Measurements from ENCODE around the gene RMP24.
"Not testable (repeated sequence)": the region's sequence is repeated elsewhere in the genome, so short reads cannot be mapped to it uniquely, and the experiment has no call there.

RMP24 gene

DNA sequence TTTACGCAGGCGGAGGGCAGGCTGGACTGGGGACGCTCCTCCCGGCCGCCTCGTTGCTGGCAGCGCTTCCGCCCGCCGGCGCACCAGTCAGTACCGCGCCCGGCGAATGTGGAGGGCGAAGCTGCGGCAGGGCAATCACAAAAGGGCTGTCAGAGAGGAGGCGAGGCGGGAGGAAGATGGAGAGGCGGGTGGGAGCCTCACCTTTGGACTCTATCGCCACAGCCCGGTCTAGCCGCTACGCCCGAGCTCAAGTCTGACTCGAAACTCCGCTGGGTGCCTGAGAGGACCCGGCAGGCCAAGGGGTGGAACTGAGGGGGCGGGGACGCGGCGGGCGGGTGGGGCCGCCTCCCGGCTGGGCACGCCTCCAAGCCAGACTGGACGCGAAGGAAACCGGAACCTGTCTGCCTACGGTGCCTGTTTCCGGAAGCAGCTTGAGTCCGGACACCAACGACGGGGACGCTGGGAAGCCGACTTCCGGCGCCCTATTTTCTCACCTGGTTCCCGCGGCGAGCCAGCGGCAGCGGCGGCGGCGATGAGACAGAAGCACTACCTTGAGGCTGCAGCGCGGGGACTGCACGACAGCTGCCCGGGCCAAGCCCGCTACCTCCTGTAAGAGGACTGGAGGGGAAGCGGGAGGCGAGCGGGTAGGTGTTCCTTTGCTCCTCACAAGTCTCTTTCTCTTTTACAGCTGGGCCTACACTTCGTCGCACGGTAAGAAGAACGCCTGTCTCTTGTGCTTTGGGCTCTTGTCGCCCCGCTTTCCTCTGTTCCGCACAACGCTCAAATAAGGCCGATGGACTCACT lies at the start of gene RMP24:
Gene RMP24 (plus strand): TSS at position 483 of the 804 bp plus-strand sequence.
- peak; percentile 86 for DNase-seq

DNA sequence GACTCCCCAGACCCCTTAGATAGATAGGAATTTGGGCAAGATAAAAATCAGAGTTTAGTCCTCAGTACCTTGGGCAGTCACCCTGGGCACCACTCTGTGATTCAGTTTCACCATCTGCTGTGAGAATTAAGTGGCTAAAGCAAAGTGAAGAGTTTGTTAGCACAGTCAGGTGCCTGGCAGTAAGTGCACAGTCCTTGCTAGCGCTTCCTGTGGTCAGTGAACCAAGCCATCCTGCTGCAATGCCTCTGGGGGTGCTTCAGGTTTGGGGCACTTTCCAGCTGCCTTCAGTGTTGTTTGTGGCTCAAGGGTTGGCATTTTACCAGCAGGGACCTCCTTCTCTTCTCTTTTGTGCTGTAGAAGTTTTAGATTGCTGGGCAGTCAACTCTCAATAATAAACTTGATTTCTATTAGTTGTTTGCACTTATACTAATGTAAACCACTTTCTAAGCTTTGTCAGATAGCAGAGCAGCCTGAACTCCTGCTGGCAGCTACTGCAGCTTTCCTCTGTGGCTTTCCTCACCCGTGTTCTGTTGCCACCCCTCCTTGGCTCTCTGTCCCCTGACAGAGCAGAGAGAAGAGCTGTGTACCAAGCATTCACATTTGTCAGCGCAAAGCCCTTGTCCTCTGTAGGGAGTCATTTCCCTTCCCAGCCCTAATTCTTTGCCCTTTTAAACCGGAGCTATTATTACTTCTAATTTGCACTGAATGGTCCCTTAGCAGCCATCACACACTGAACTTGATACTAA lies 48.4 kb upstream of the RMP24 start:
- no peak for DNase-seq

DNA sequence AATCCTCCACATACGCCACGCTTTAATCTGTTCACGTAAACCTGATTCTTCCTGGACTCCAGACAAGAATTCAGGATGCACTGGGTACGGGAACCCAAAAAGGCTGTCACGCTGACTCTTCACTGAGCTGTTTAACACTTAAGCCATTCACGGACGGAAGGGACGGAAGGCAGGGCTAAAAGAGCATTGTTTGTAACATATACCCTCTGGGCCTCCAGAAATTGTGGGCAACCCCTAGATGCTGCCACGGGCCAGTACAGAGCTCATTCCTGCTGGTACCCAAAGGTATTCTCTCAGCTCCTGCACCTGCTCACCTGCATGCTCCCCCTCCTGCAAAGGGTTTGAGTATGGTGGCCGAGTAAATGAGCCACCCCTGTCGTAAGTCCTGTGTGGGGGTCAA lies 45.6 kb upstream of the RMP24 start:
- DNase-seq: no peak

DNA sequence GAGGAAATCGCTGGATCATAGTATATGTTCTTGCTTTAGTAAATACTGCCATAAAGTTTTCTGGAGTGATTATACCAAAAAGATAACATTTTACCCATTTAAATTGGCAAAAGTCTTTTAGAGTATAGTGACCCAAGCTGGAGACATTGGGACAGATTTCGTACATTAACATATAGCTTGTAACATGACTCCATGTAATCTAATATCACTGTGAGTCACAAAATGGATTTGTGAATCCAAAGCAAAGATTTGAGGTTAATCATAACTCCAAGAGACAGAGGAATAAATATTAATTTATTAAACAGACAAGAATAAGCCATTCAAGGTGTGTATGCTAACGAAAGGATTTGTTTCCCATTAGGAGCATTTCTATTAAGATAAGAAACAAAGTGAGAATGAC lies 45.0 kb upstream of the RMP24 start:
- DNase-seq: no peak

DNA sequence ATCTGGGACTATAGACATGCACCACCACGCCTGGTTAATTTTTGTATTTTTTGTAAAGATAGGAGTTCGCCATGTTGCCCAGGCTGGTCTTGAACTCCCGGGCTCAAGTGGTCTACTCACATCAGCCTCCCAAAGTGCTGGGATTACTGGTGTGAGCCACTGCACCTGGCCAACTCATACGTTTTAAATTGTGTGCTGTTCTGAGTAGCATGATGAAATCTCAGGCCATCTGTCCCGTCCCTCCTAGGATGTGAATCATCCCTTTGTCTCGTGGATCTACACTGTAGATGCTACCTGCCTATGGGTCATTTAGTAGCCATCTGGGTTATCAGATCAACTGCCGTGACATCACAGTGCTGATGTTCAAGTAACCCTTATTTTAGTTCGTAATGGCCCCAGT lies 38.5 kb upstream of the RMP24 start:
- no peak for DNase-seq

DNA sequence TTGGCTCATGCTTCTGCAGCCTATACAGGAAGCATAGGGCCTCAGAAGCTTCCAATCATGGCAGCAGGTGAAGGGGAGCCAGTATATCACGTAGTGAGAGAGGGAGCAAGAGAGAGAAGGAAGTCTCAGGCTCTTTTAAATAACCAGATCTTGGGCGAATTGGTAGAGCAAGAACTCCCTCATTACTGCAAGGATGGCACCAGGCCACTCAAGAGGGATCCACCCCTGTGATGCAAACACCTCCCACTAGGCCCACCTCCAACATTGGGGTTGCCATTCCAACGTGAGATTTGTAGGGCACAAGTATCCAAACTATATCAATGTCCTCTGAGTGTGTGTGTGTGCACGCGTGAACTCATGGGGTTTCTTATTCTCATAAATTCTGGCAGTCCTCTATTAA lies 37.6 kb upstream of the RMP24 start:
- no peak for DNase-seq

DNA sequence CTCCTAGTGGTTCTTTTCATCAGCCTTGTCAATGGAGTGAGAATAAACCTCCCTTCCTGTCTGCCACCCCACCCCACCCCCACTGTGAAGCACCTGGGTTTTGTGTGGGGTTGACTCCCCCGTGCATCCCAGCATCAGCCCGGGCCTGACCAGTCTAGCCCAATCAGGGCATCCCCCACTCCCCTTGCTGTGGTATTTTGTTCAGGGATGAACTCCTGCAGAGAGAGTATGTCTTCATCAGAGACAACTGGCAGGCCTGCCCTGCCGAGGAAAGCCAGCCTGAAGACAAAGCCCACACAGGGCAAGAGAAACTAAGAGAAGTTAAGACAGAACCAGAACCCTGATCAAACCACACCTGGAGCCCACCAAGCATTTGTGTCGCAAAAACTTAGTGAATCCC lies 36.7 kb upstream of the RMP24 start:
- DNase-seq: no peak

DNA sequence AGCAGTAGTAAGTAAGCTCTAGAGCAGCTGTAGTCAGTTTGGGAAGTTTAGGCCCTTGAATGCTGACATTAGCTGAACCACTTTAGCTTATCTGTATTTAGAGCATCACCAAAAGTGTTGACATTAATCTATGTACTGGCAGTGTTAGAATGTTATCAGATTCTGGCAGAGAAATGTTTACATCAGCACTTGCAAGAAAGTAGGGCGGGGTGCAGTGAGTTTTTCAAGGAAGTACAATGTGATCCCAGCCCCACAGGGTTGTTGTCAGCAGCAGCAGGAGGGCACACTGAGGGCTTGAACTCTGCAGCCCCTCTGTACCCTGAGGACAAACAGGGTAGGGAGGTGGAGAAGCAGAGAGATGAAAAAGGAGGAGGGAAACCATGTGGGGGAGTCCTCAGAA lies 35.5 kb upstream of the RMP24 start:
- DNase-seq: no peak

DNA sequence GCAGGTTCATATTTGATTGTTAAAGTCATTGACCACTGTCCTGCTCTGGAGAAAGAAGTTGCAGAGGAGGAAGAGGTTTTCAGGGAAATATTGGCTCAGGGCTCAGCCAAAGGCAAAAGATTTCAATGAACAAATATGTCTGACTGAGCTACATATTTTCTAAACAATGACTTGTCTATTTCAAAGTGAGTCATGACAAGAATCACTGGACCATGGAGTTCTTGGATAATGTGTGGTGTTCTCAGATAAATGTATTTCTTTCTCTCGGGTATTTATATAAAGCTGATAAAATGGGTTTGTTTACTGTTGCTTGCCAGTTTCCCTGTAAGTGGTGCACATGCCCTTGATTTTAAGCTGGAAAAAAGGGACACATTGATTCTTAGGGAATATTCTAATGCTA lies 34.3 kb upstream of the RMP24 start:
- DNase-seq: no peak

DNA sequence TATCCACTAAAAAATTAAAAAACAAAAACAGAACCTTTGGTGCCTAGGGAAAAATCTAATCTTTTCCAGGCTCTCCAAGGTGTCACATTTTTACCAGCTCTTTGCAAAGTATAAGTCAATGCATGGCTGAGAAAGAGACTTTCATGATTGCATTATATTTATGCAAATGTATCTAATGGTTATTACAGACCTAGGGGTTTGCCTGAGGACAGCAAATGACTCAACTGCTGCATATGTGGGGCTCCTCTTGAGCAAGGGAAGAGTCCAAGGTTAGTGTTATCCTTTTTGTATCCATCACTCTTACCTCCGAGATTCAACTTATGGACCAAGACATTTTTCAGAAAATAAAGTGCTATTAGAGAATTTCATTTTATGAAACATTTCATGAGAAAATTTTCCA lies 33.9 kb upstream of the RMP24 start:
- DNase-seq: no peak

DNA sequence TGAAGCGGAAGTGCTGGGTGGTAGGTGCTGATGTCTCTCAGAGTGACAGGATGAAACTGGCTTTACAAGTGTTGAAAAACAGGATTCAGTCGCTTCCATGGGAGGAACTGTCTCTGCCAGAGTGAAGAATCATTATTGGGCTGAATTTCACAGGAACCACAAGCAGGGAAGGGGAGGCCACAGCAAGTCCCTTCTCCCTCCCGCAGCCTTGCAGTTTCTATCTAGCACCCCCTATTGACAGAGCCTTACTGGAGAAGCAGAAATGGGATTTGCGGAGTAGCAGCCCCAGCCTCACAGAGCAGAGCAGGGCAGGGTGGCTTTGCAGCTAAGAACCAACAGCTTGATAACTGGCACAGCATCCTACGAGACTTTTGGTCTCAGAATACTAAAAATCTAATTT lies 33.3 kb upstream of the RMP24 start:
- DNase-seq: no peak

DNA sequence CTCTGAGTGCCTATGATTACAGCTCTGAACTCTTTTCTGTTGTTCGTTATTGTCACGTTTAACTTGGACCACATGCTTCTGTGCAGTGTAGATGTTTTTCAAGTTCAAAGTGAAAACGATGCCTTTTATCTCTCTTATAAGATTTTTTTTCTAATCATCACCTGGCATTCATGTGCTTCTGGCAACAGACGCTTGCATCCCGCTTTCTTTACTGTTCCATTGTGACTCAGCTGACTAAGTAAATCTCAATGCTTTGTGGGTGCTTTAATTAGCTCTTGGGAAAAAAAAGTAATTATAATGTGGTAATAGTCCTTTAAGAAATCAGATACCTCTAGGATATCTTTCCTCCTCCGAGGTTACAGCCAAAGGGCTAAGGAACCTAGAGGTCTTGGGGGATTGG lies 31.2 kb upstream of the RMP24 start:
- no peak for DNase-seq

DNA sequence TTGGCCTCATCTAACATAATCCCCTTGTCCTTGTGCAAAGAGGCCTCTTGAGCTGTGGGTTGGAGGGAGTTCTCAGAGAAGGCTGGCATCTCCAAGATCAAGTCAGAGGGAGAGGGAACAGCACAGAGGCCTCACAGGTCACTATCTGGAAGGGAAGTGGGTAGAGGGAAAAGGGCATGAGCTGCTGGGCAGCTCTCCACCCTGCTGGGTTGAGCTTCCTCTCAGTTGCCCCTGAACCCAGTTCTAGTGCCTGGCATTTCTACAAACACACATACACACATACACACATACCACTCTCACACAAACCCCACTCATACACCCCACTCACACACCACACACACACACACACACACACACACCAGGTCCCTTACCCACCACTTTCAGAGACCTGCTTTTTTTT lies 30.3 kb upstream of the RMP24 start:
- DNase-seq: no peak

DNA sequence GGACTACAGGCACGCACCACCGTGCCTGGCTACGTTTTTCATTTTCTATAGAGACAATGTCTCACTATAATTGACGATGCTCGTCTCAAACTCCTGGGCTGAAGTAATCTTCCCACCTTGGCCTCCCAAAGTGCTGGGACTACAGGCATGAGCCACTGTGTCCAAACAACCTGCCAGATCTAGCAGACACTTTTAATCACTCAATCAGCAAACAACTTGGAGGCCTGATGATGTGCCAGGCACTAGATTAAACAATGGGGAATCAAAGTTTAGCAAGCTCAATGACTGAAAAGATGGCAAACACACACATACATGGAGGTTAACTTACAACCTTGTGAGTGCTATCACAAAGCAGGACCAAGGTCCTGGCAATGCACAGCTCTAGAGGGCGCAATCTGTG lies 29.8 kb upstream of the RMP24 start:
- no peak for DNase-seq

DNA sequence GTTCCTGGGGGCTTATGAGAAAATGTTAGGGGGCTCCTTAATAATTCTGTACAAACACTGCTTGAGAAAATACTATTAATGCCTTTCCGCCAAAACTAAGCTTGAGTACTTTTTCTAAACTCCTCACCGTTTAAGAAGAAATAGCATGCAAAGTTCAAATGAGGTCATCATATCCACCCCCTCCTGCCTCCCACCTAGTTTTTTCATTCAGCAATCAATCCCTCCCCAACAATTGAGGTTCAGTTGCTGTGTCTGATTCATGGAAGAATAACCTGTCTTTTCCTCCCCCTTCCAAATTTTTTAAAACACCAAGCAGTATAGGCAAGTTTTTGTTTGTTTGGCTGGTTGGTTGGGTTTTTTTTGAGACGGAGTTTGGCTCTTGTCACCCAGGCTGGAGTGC lies 24.4 kb upstream of the RMP24 start:
- no peak for DNase-seq

DNA sequence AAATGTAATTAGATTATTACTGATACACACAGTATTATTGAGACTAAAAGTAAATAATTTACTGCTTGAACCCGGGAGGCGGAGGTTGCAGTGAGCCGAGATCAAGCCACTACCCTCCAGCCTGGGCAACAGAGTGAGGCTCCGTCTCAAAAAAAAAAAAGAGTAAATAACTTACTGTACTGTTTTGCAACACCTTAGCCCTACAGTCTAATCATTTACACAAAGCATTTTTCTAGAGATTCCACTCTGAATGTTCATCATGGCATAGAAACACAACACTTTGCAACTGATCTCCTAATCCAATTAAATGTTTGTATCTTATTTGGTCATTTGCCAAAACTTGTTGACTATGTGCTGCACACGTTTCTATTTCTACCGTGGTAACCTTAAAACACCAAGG lies 23.4 kb upstream of the RMP24 start:
- DNase-seq: no peak

DNA sequence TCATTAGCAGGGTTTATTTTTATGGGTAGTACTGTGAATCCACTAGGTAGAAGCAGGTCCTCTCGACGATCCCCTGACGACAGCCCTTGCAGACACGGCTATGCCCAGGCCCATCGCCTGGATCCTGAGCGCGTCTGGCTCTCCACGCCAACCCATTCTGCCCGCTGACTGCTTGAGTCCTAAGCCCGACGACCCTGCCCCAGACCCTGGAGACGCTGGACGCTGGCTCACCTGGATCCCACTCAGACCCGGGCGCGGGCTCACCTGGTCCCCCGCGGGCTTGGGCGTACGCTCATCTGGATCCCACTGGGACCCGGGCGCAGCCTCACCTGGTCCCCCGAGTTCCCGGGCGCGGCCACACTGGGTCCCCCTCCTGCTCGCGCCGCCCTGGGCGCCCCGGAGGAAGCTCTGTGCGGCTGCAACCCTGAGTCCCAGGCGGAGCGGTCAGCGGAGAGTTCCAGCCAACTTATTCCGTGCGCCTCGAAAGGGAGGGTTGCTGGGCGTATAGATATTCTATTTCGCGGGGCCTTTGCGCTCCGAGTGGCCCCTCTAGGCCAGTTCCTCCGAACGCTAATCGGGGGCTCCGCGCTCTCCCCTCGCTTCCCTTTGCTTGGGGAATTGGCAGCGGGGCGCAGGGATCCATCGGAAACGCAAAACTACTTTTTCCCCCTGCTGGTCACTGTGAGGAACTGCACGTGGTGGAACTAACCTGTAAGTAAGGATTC lies 22.4 kb upstream of the RMP24 start:
- peak; percentile 69 for DNase-seq

DNA sequence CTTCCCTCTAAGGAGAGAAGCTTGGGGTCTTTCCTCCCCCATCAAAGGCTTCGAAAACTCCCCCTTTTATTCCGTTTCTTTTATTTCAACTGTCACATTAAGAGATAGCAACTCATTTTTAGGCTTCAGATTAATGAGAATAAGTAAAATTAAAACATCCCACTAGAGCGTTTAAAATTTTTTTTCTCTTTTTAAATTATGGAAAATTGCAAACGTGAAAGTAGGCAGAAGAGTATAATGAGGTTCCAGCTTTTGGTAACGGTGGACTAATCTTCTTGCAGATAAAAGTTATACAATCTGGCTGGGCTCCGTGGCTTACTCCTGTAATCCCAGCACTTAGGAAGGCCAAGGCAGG lies 21.9 kb upstream of the RMP24 start:
- DNase-seq: no peak

DNA sequence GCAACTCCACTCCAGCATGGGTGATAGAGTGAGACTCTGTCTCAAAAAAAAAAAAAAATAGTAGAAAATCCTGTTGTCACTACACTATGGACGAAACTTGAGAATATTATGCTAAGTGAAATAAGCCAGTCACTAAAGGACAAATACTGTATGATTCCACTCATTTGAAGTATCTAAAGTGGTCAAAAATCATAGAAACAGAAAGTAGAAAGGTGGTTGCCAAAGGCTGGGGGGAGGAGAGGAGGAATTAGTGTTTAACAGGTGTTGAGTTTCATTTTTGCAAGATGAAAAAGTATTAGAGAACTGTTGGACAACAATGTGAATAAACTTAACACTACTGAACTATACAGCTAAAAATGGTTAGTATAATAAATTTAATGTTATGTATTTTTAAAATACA lies 18.8 kb upstream of the RMP24 start:
- no peak for DNase-seq

DNA sequence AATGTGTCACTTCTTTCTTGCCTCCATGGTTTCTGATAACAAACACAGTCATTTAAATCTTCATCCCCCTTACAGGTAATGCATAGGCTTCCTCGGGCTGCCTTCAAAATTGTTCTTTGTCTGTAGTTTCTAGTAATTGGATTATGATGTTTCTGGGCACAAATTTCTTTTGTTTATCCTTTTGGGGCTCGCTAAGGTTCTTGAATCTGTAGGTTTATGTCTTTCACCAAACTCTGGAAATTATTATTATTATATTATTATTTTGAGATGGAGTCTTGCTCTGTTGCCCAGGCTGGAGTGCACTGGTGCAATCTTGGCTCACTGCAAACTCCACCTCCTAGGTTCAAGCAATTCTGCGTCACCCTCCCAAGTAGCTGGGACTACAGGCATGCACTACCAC lies 16.3 kb upstream of the RMP24 start:
- DNase-seq: no peak

DNA sequence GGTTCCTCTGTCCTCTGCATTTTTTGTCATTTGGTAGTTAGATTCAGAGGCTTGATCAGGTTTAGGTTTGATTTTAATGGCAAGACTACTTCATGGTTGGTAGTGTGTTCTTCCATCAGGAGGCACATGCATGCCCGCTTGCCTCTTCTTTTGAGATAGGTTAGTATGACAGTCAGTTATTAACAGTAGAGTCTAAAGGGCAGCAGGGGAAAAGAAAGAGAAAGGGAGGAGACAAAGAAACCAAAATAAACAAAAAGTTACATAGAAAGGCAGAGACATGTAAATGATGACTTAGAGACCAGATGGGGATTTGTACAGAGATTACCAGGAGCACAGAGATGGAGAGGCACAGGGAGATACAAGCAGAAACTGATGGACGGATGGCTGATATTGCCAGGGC lies 10.2 kb upstream of the RMP24 start:
- DNase-seq: no peak

DNA sequence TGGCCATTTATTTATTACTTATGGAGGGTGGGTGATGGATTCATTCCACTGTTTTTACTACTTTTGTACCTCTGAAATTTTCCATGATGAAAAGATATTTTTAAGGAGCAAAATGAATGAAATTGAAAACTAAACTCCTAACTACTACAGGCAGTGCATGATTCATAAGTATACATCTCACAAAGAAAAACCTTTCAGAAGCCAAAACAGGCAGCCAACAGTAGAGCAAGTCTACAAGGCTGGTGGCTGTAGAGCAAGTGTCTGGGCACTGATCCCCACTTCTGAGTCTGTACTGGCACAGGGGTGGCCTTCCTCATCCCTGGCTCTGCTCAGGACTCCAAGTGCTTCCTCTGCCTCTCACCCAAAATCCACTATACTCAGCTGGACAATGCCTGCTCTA lies 8.2 kb upstream of the RMP24 start:
- DNase-seq: no peak

DNA sequence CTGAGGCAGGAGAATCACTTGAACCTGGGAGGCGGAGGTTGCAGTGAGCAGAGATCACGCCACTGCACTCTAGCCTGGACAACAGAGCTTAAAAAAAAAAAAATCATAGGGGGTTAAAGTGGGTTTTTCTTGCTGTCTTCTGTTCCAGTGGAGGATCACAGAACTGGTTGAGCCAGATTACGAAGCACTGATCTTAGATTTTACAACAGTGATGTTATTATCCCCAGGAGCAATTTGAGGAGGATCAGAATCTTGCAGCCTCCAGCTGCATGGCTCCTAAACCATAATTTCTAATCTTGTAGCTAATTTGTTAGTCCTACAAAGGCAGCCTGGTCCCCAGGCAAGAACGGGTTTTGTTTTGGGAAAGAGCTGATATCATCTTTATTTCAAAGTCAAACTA lies 4.6 kb upstream of the RMP24 start:
- not testable (repeated sequence) for DNase-seq

DNA sequence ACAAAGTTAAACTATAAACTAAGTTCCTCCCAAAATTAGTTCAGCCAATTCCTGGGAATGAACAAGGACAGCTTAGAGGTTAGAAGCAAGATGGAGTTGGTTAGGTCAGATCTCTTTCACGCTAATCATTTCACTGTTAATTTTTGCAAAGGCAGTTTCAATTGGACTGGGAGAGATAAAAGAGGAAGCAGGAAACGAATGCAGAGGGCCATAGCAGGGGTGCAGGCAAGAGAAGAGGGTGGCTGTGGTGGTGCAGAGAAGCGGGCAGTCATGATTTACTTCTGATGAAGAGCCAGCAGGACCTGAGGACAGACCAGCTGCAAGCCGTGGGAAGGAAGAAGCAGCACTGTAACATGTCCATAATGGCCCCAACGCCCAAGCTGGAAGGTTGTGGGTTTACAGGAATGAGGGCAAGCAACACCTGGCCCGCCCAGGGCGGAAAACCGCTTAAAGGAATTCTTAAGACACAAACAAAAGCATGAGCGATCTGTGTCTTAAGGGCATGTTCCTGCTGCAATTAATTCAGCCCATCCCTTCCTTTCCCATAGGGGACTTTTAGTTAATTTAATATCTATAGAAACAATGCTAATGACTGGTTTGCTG lies 4.1 kb upstream of the RMP24 start:
- no peak for DNase-seq
